ENCODE results near the gene BSG.
A peak's percentile ranks its signal among the peaks of the same experiment; 100 is the strongest.
"Not testable (repeated sequence)": the region's sequence is repeated elsewhere in the genome, so short reads cannot be mapped to it uniquely, and the experiment has no call there.

BSG gene

GRCh38 chr19:628168-628567 is 55.8 kb downstream of the BSG start:
- peaks cover 67% of the 10 kb centered on the region for H3K4me1 ChIP-seq
- no peak overlapping the region for H3K9ac ChIP-seq
- H3K4me2 ChIP-seq = no peak overlapping the region
- no peak overlapping the region for H3K27ac ChIP-seq
- TF ChIP-seq Cebpa-rat (IDR thresholded peaks at IDR 0.05) = no peak
- H3K9me3 ChIP-seq = no peaks in the 10 kb centered on the region
- H3K27me3 ChIP-seq = no peaks in the 10 kb centered on the region
- H3K36me3 ChIP-seq = peaks cover 77% of the 10 kb centered on the region
- H3K4me3 ChIP-seq = no peak overlapping the region
- peaks cover 73% of the 10 kb centered on the region for H4K20me1 ChIP-seq

GRCh38 chr19:629515-629914 is 57.1 kb downstream of the BSG start:
- Histone ChIP-seq H3K4me1 (peaks cover 63% of the 10 kb centered on the region), H3K4me2 (peak overlapping the region; percentile 30; the same call in 1 of the 2 replicates), H3K9ac (peak overlapping the region; percentile 7; the same call in 1 of the 2 replicates), H4K20me1 (peaks cover 65% of the 10 kb centered on the region), H3K36me3 (peaks cover 69% of the 10 kb centered on the region)
- not testable (repeated sequence) for H3K4me3 ChIP-seq, H3K27me3 ChIP-seq, H3K27ac ChIP-seq, H3K9me3 ChIP-seq

- H3K9ac ChIP-seq = peak overlapping the region; percentile 35; the same call in 1 of the 2 replicates
- peaks cover 59% of the 10 kb centered on the region for H4K20me1 ChIP-seq
- peaks cover 63% of the 10 kb centered on the region for H3K36me3 ChIP-seq
- TF ChIP-seq Cebpa-rat (IDR thresholded peaks at IDR 0.05) = no peak
- peaks cover 63% of the 10 kb centered on the region for H3K4me1 ChIP-seq
- H3K4me3 ChIP-seq = no peak overlapping the region
- no peak overlapping the region for H3K27ac ChIP-seq
- no peaks in the 10 kb centered on the region for H3K27me3 ChIP-seq
- H3K9me3 ChIP-seq = no peaks in the 10 kb centered on the region
- peak overlapping the region; percentile 30 for H3K4me2 ChIP-seq
Measured at GRCh38 chr19:629961-630714, 57.7 kb downstream of the BSG start.

GRCh38 chr19:632579-633067 is 60.2 kb downstream of the BSG start:
- Histone ChIP-seq H4K20me1 (peaks cover 44% of the 10 kb centered on the region), H3K36me3 (peaks cover 46% of the 10 kb centered on the region), H3K9me3 (no peaks in the 10 kb centered on the region), H3K27ac (peak overlapping the region; percentile 84), H3K27me3 (no peaks in the 10 kb centered on the region), H3K4me2 (peak overlapping the region; percentile 94), H3K4me3 (peak overlapping the region; percentile 86), H3K9ac (peak overlapping the region; percentile 82), H3K4me1 (peaks cover 76% of the 10 kb centered on the region)
- no peak for TF ChIP-seq Cebpa-rat (IDR thresholded peaks at IDR 0.05)

Measured in BLaER1 (cell line).